ENCODE data around the gene GPR158.

DNA sequence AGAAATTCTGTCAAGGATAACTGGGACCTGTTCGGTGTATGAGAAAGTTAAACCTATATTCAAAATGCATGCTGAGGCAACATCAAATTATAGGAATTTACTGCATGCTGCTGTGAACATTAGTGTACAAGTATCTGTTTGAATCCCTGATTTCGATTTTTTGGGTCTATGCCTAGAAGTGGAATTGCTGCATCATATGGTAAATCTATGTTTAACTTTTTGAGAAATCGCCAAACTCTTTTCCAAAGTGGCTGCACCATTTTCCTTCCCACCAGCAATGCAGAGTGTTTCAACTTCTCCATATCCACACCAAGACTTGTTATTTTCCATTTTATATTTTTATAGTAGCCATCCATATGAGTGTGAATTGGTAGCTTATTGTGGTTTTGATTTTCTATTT, 306.7 kb downstream of the GPR158 start:
- TF ChIP-seq YY1 (IDR thresholded peaks at IDR 0.05) (no peak), RAD21 (IDR thresholded peaks at IDR 0.05) (no peak), EGR1 (IDR thresholded peaks at IDR 0.05; ENCODE audit: low read depth in 2 of 2) (no peak), SP1 (IDR thresholded peaks at IDR 0.05) (no peak), TAF1 (conservative IDR thresholded peaks at IDR 0.05) (no peak), NR2F2 (IDR thresholded peaks at IDR 0.05) (no peak), FOXA1 (IDR thresholded peaks at IDR 0.05) (no peak), GABPA (IDR thresholded peaks at IDR 0.05 in 1 of 2, conservative IDR thresholded peaks at IDR 0.05 in 1 of 2) (no peak)
- TF ChIP-seq, protein P1, sequence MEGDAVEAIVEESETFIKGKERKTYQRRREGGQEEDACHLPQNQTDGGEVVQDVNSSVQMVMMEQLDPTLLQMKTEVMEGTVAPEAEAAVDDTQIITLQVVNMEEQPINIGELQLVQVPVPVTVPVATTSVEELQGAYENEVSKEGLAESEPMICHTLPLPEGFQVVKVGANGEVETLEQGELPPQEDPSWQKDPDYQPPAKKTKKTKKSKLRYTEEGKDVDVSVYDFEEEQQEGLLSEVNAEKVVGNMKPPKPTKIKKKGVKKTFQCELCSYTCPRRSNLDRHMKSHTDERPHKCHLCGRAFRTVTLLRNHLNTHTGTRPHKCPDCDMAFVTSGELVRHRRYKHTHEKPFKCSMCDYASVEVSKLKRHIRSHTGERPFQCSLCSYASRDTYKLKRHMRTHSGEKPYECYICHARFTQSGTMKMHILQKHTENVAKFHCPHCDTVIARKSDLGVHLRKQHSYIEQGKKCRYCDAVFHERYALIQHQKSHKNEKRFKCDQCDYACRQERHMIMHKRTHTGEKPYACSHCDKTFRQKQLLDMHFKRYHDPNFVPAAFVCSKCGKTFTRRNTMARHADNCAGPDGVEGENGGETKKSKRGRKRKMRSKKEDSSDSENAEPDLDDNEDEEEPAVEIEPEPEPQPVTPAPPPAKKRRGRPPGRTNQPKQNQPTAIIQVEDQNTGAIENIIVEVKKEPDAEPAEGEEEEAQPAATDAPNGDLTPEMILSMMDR (IDR thresholded peaks at IDR 0.05; ENCODE audit: low read depth, low read length, missing input control): no peak
- TF ChIP-seq, protein P2, sequence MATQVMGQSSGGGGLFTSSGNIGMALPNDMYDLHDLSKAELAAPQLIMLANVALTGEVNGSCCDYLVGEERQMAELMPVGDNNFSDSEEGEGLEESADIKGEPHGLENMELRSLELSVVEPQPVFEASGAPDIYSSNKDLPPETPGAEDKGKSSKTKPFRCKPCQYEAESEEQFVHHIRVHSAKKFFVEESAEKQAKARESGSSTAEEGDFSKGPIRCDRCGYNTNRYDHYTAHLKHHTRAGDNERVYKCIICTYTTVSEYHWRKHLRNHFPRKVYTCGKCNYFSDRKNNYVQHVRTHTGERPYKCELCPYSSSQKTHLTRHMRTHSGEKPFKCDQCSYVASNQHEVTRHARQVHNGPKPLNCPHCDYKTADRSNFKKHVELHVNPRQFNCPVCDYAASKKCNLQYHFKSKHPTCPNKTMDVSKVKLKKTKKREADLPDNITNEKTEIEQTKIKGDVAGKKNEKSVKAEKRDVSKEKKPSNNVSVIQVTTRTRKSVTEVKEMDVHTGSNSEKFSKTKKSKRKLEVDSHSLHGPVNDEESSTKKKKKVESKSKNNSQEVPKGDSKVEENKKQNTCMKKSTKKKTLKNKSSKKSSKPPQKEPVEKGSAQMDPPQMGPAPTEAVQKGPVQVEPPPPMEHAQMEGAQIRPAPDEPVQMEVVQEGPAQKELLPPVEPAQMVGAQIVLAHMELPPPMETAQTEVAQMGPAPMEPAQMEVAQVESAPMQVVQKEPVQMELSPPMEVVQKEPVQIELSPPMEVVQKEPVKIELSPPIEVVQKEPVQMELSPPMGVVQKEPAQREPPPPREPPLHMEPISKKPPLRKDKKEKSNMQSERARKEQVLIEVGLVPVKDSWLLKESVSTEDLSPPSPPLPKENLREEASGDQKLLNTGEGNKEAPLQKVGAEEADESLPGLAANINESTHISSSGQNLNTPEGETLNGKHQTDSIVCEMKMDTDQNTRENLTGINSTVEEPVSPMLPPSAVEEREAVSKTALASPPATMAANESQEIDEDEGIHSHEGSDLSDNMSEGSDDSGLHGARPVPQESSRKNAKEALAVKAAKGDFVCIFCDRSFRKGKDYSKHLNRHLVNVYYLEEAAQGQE (IDR thresholded peaks at IDR 0.05): no peak
- TF ChIP-seq, protein P3, sequence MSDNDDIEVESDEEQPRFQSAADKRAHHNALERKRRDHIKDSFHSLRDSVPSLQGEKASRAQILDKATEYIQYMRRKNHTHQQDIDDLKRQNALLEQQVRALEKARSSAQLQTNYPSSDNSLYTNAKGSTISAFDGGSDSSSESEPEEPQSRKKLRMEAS (IDR thresholded peaks at IDR 0.05): no peak
